WI38 (cell line): ENCODE data around the gene PRRG2.
A peak's percentile ranks its signal among the peaks of the same experiment; 100 is the strongest.

Source experiments
- H3K4me3 ChIP-seq: 2 replicates; pipeline ENCODE4 v1.5.1; 2011; ENCODE audit warnings: low read depth, mild to moderate bottlenecking, control low read depth, low read length
- TF ChIP-seq, protein P1 (sequence below): IDR thresholded peaks from 2 replicates; pipeline ENCODE4 v1.5.1; 2012; ENCODE audit warnings: low read depth, mild to moderate bottlenecking, control low read depth, low read length

Gene PRRG2

GRCh38 chr19:49637821-49638738 is 57.0 kb downstream of the PRRG2 start:
- TF ChIP-seq, protein P1, sequence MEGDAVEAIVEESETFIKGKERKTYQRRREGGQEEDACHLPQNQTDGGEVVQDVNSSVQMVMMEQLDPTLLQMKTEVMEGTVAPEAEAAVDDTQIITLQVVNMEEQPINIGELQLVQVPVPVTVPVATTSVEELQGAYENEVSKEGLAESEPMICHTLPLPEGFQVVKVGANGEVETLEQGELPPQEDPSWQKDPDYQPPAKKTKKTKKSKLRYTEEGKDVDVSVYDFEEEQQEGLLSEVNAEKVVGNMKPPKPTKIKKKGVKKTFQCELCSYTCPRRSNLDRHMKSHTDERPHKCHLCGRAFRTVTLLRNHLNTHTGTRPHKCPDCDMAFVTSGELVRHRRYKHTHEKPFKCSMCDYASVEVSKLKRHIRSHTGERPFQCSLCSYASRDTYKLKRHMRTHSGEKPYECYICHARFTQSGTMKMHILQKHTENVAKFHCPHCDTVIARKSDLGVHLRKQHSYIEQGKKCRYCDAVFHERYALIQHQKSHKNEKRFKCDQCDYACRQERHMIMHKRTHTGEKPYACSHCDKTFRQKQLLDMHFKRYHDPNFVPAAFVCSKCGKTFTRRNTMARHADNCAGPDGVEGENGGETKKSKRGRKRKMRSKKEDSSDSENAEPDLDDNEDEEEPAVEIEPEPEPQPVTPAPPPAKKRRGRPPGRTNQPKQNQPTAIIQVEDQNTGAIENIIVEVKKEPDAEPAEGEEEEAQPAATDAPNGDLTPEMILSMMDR, result no peak
- peak overlapping the region; percentile 81 for H3K4me3 ChIP-seq

DNA sequence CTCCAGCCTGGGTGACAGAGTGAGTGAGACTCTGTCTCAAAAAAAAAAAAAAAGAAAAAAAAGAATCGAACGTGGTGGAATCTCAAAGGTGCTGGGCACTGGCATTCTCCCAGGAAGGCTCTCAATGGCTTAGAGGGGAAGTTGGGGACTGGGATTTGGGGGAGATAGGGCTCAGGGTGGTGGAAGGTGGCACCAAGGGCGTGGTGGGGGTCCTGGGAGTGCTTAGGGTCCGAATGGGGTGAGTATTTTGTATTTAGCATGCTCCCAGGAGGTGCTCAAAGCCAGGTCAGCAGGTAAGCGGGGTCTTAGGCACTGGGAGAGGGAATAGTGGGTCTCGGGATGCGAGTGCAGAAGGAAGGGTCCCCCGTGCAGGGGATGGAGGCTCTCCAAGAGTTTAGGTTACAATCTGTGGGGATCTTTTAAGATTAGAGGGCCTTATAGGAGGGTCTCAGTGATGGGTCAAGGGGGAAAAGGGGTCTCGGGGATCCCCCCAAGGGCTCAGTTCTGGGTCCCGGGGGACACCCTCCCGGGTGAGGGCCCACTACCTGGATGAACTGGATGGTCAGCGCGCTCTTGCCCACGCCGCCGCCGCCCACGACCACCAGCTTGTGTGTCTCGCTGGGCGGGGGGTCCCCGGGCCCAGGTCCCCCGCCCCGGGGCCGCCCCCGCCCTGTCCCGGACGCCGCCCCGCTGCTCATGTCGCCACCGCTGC is 58.4 kb downstream of the PRRG2 start:
- H3K4me3 ChIP-seq, result peak overlapping the region; percentile 81
- TF ChIP-seq, protein P1, result no peak

GRCh38 chr19:49640113-49640898 is 59.2 kb downstream of the PRRG2 start, which contains the start of gene RRAS:
TSS of gene RRAS (minus strand) at chr19:49640143. CDS start at chr19:49640098, 45 bp downstream.
- peak within 1 kb of the TSS; percentile 81 for H3K4me3 ChIP-seq
- TF ChIP-seq, protein P1, result no peak
